HG03135 (cell line): ENCODE data around the gene IL27RA.
A peak's percentile ranks its signal among the peaks of the same experiment; 100 is the strongest.

Experiments used
- ATAC-seq: cut with Tn5 transposase; IDR thresholded peaks from one replicate; pipeline ENCODE4 v1.9.1; 2021; ENCODE audit warnings: mild to moderate bottlenecking, moderate library complexity; ENCODE audit not compliant: unreplicated experiment

Gene IL27RA

GRCh38 chr19:14081797-14082674 lies 50.5 kb downstream of the IL27RA start:
- peak; percentile 10 for ATAC-seq

- no peak for ATAC-seq
These were observed 51.1 kb downstream of the IL27RA start for GRCh38 chr19:14082675-14082960.

- no peak for ATAC-seq
These were observed 53.9 kb downstream of the IL27RA start, which contains the start of gene C19orf67 for GRCh38 chr19:14085309-14085995. Gene C19orf67, minus strand, starts transcription at chr19:14085783. Its CDS starts 156 bp downstream, at chr19:14085627.

GRCh38 chr19:14086098-14086497 lies 54.5 kb downstream of the IL27RA start:
- ATAC-seq: no peak

GRCh38 chr19:14088634-14089411 lies 57.3 kb downstream of the IL27RA start:
- no peak for ATAC-seq

- ATAC-seq: no peak
These were observed 57.8 kb downstream of the IL27RA start for GRCh38 chr19:14089412-14089661.

- ATAC-seq: no peak
These were observed 58.3 kb downstream of the IL27RA start for GRCh38 chr19:14089662-14090508.

GRCh38 chr19:14090509-14091080 lies 59.0 kb downstream of the IL27RA start, which contains the start of gene SAMD1:
Gene SAMD1, minus strand, starts transcription at chr19:14090751.
- peak; percentile 42 for ATAC-seq

- peak; percentile 42 for ATAC-seq
These were observed 59.7 kb downstream of the IL27RA start for GRCh38 chr19:14091081-14091812.

- peak; percentile 16 for ATAC-seq
These were observed 60.4 kb downstream of the IL27RA start for GRCh38 chr19:14091813-14092462.

- ATAC-seq: no peak
These were observed 61.7 kb downstream of the IL27RA start for GRCh38 chr19:14093117-14093823.

- ATAC-seq: no peak
These were observed 63.3 kb downstream of the IL27RA start for GRCh38 chr19:14094854-14095253.

GRCh38 chr19:14096272-14096992 lies 64.9 kb downstream of the IL27RA start:
- no peak for ATAC-seq

- no peak for ATAC-seq
These were observed 66.1 kb downstream of the IL27RA start for GRCh38 chr19:14097532-14098151.

- no peak for ATAC-seq
These were observed 69.5 kb downstream of the IL27RA start for GRCh38 chr19:14101003-14101545.

- no peak for ATAC-seq
These were observed 70.6 kb downstream of the IL27RA start for GRCh38 chr19:14102102-14102696.

- no peak for ATAC-seq
These were observed 71.2 kb downstream of the IL27RA start for GRCh38 chr19:14102756-14103155.
